SU-DHL-6 (cell line): ENCODE data around the gene MPLKIP.

Source experiments
- H2AFZ ChIP-seq: fragments of 200-600 bp; sonication (generic); 2 replicates; pipeline ENCODE4 v1.6.1; 2014; ENCODE audit warnings: low read depth, mild to moderate bottlenecking, moderate library complexity, mixed read lengths, antibody characterized with exemption, low read length; ENCODE audit not compliant: severe bottlenecking
- H3F3A ChIP-seq: fragments of 200-600 bp; shearing (Covaris generic); 2 replicates; pipeline ENCODE4 v1.6.0; 2016; ENCODE audit warnings: antibody characterized with exemption, mild to moderate bottlenecking; ENCODE audit not compliant: insufficient read depth
- H3K27ac ChIP-seq: fragments of 200-600 bp; sonication (generic); 2 replicates; pipeline ENCODE4 v1.5.1; 2016; ENCODE audit warnings: low read depth, mild to moderate bottlenecking, low read length, moderate library complexity, mixed read lengths
- H3K27me3 ChIP-seq: fragments of 200-600 bp; sonication (generic), shearing (Covaris generic); 2 replicates; pipeline ENCODE4 v1.6.0; 2014; ENCODE audit warnings: mild to moderate bottlenecking, low read length
- H3K36me3 ChIP-seq: fragments of 200-600 bp; sonication (generic); 2 replicates; pipeline ENCODE4 v1.6.1; 2014; ENCODE audit warnings: mild to moderate bottlenecking, low read length, mixed read lengths
- H3K4me2 ChIP-seq: fragments of 300-600, 200-600 bp; shearing (Covaris generic), sonication (generic); 2 replicates; pipeline ENCODE4 v1.6.0; 2014; ENCODE audit warnings: low read length, low read depth, mild to moderate bottlenecking; ENCODE audit not compliant: poor library complexity, severe bottlenecking
- H3K4me3 ChIP-seq: fragments of 200-600 bp; sonication (generic); 2 replicates; pipeline ENCODE4 v1.5.1; 2014; ENCODE audit warnings: antibody characterized with exemption, low read length, mild to moderate bottlenecking, mixed read lengths; ENCODE audit not compliant: insufficient read depth, poor library complexity, severe bottlenecking
- H3K79me2 ChIP-seq: fragments of 200-600 bp; sonication (generic); 2 replicates; pipeline ENCODE4 v1.6.1; 2014; ENCODE audit warnings: mild to moderate bottlenecking, low read length, moderate library complexity; ENCODE audit not compliant: insufficient read depth
- H3K9ac ChIP-seq: fragments of 200-600 bp; sonication (generic); 2 replicates; pipeline ENCODE4 v1.7.0; 2014; ENCODE audit warnings: mild to moderate bottlenecking, low read length
- H3K9me2 ChIP-seq: fragments of 200-600 bp; sonication (generic); replicated peaks from 2 replicates; pipeline ENCODE4 v1.6.1; 2014; ENCODE audit warnings: low read length; ENCODE audit not compliant: insufficient read depth
- H3K9me3 ChIP-seq: fragments of 200-600 bp; sonication (generic); 2 replicates; pipeline ENCODE4 v1.6.1; 2014; ENCODE audit warnings: low read length, mixed read lengths; ENCODE audit not compliant: insufficient read depth
- H4K20me1 ChIP-seq: fragments of 200-600 bp; sonication (generic); 2 replicates; pipeline ENCODE4 v1.6.1; 2014; ENCODE audit warnings: low read depth, mild to moderate bottlenecking, antibody characterized with exemption, low read length, moderate library complexity, mixed read lengths
- EZH2phosphoT487 ChIP-seq: fragments of 200-600 bp; sonication (generic), shearing (Covaris generic); conservative IDR thresholded peaks from 2 replicates; pipeline ENCODE4 v1.6.1; 2018; ENCODE audit warnings: mild to moderate bottlenecking, antibody characterized with exemption, low read length, moderate library complexity, mixed read lengths
- TF ChIP-seq, protein P1 (sequence below): fragments of 200-600 bp; sonication (generic); IDR thresholded peaks from one replicate; pipeline ENCODE4 v1.5.1; 2017; ENCODE audit warnings: antibody characterized with exemption, mild to moderate bottlenecking, low read length, moderate library complexity; ENCODE audit not compliant: insufficient read depth, poor library complexity, severe bottlenecking

The MPLKIP gene

GRCh38 chr7:40138973-40139372 lies 4.6 kb upstream of the MPLKIP start:
- Histone ChIP-seq H3K27me3 (no peaks in the 10 kb centered on the region), H3F3A (no peaks in the 10 kb centered on the region), H4K20me1 (no peaks in the 10 kb centered on the region), H2AFZ (no peak overlapping the region), H3K9ac (no peak overlapping the region), H3K27ac (no peak overlapping the region), H3K4me3 (no peak overlapping the region), H3K36me3 (no peaks in the 10 kb centered on the region), H3K4me2 (no peak overlapping the region), H3K9me3 (no peaks in the 10 kb centered on the region; the same call in 1 of the 2 replicates), H3K9me2 (no peaks in the 10 kb centered on the region), H3K79me2 (peaks cover 4% of the 10 kb centered on the region)
- TF ChIP-seq, protein P1, sequence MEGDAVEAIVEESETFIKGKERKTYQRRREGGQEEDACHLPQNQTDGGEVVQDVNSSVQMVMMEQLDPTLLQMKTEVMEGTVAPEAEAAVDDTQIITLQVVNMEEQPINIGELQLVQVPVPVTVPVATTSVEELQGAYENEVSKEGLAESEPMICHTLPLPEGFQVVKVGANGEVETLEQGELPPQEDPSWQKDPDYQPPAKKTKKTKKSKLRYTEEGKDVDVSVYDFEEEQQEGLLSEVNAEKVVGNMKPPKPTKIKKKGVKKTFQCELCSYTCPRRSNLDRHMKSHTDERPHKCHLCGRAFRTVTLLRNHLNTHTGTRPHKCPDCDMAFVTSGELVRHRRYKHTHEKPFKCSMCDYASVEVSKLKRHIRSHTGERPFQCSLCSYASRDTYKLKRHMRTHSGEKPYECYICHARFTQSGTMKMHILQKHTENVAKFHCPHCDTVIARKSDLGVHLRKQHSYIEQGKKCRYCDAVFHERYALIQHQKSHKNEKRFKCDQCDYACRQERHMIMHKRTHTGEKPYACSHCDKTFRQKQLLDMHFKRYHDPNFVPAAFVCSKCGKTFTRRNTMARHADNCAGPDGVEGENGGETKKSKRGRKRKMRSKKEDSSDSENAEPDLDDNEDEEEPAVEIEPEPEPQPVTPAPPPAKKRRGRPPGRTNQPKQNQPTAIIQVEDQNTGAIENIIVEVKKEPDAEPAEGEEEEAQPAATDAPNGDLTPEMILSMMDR, result no peak
- TF ChIP-seq EZH2phosphoT487, result no peak

DNA sequence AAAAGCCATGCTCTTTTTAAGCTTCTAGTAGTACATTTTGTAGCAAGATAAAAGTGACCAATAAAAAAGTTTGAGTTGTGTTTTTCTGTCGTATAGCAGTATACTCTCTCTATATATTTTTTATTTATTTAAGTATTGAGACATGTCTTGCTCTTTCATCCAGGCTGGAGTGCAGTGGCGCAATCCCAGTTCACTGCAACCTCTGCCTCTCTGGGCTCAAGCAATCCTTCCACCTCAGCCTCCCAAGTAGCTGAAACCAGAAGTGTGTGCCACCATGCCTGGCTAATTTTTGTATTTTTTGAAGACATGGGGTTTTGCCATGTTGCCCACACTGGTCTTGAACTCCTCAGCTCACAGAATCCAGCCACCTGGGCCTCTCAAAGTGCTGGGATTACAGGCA lies 3.1 kb upstream of the MPLKIP start:
- peaks cover 6% of the 10 kb centered on the region for H3K36me3 ChIP-seq
- H3F3A ChIP-seq, result no peaks in the 10 kb centered on the region
- no peak for TF ChIP-seq EZH2phosphoT487
- TF ChIP-seq, protein P1, result no peak
- H4K20me1 ChIP-seq, result peaks cover 9% of the 10 kb centered on the region
- H3K9me2 ChIP-seq, result no peaks in the 10 kb centered on the region
- no peaks in the 10 kb centered on the region; the same call in 1 of the 2 replicates for H3K9me3 ChIP-seq
- no peak overlapping the region for H2AFZ ChIP-seq
- no peak overlapping the region for H3K4me2 ChIP-seq
- no peak overlapping the region for H3K9ac ChIP-seq
- H3K27ac ChIP-seq, result no peak overlapping the region
- peaks cover 19% of the 10 kb centered on the region for H3K79me2 ChIP-seq
- H3K4me3 ChIP-seq, result no peak overlapping the region
- H3K27me3 ChIP-seq, result no peaks in the 10 kb centered on the region

DNA sequence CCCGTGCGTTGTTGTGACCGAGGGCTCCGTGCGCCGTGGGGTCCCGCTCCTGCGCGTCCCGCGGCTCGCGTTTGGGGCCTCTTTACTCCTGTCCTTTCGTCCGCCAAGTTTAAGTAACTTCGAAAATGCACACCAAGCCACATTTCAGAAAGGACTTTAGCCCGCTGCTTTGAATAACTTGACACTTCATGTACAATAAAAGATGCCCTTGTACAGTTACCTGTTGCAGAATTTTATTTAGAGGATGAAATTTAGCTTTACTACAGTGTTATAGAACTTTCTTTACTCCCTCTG lies 842 bp upstream of the MPLKIP start:
- Histone ChIP-seq H3K4me2 (peak overlapping the region; percentile 94), H3K9ac (no peak overlapping the region), H2AFZ (peak overlapping the region; percentile 85), H4K20me1 (peaks cover 16% of the 10 kb centered on the region), H3K9me3 (no peaks in the 10 kb centered on the region; the same call in 1 of the 2 replicates), H3K79me2 (peaks cover 42% of the 10 kb centered on the region), H3K36me3 (peaks cover 16% of the 10 kb centered on the region), H3K4me3 (peak overlapping the region; percentile 98), H3K27ac (no peak overlapping the region), H3K27me3 (no peaks in the 10 kb centered on the region), H3F3A (no peaks in the 10 kb centered on the region), H3K9me2 (no peaks in the 10 kb centered on the region)
- TF ChIP-seq, protein P1, result no peak
- no peak for TF ChIP-seq EZH2phosphoT487
